ENCODE results near the gene RANBP9. TPM values are rescaled to one million over a fixed set of nuclear protein-coding genes. Genes with fewer than 3 reads are reported as not detected.

The RANBP9 gene
- total and polyA plus RNA-seq, 2 of the 13 experiments (the other 11 are each of a cell fraction or from before 2014, with no cell fraction given): 26.6 to 30.6 TPM

GRCh38 chr6:13574571-13575376, 136.9 kb downstream of the RANBP9 start, which contains the start of gene SIRT5 (continued):
- peak; percentile 98 for TF ChIP-seq RBFOX2 (IDR thresholded peaks at IDR 0.05; ENCODE audit: low read depth, low read length)
- TF ChIP-seq ZBTB10 (CRISPR knock-in tag; IDR thresholded peaks at IDR 0.05; ENCODE audit: borderline replicate concordance): 0 out of 2 replicates have a peak, but pooled peaks have one; percentile 77
- TF ChIP-seq SP1 (IDR thresholded peaks at IDR 0.05): no peak
- TF ChIP-seq SP1 (CRISPR knock-in tag; IDR thresholded peaks at IDR 0.05): peak; percentile 48
- TF ChIP-seq ZBTB14 (CRISPR knock-in tag; IDR thresholded peaks at IDR 0.05): peak; percentile 20; the same call in 1 of the 2 replicates
- TF ChIP-seq ZBTB39 (CRISPR knock-in tag; IDR thresholded peaks at IDR 0.05): no peak
- no peak for TF ChIP-seq NFE2 (CRISPR knock-in tag; IDR thresholded peaks at IDR 0.05)
- TF ChIP-seq TEAD3 (CRISPR knock-in tag; optimal IDR thresholded peaks at IDR 0.05; ENCODE audit: borderline replicate concordance): no peak
- 0 out of 2 replicates have a peak, but pooled peaks have one; percentile 86 for TF ChIP-seq TGIF2 (CRISPR knock-in tag; IDR thresholded peaks at IDR 0.05)
- peak; percentile 66 for TF ChIP-seq ZSCAN25 (CRISPR knock-in tag; IDR thresholded peaks at IDR 0.05)
- TF ChIP-seq DDIT3 (CRISPR knock-in tag; IDR thresholded peaks at IDR 0.05): no peak
- TF ChIP-seq FOSL2 (CRISPR knock-in tag; IDR thresholded peaks at IDR 0.05): peak; percentile 54; the same call in 1 of the 2 replicates
- TF ChIP-seq ZNF367 (CRISPR knock-in tag; IDR thresholded peaks at IDR 0.05; ENCODE audit: borderline replicate concordance): 0 out of 2 replicates have a peak, but pooled peaks have one; percentile 27
- TF ChIP-seq SMAD3 (CRISPR knock-in tag; IDR thresholded peaks at IDR 0.05): peak; percentile 81; the same call in 1 of the 2 replicates
- no peak for TF ChIP-seq ZFP36 (IDR thresholded peaks at IDR 0.05; ENCODE audit: borderline replicate concordance, low read depth, low read length, partially characterized antibody)
- no peak for TF ChIP-seq GPN1 (CRISPR knock-in tag; IDR thresholded peaks at IDR 0.05; ENCODE audit: borderline replicate concordance)
- no peak; the same call in 1 of the 2 replicates for TF ChIP-seq PRMT3 (CRISPR knock-in tag; IDR thresholded peaks at IDR 0.05; ENCODE audit: borderline replicate concordance, low read depth)
- TF ChIP-seq CEBPZ (IDR thresholded peaks at IDR 0.05; ENCODE audit: low read length): no peak
- peak; percentile 90; the same call in 1 of the 2 replicates for TF ChIP-seq ZNF431 (CRISPR knock-in tag; IDR thresholded peaks at IDR 0.05; ENCODE audit: borderline replicate concordance, low read depth)
